Endothelial cell of umbilical vein (primary cell): ENCODE measurements around the gene DHDH.

Experiments
- CTCF ChIP-seq, 2 donors: IDR thresholded peaks; 1 replicate in 1 of 2; 2 replicates in 1 of 2; pipeline ENCODE4 v1.5.1; 2011; ENCODE audit warnings: low read length in 2 of 2, mild to moderate bottlenecking in 2 of 2, moderate library complexity in 2 of 2, control low read depth in 1 of 2, inconsistent platforms in 1 of 2, low read depth in 1 of 2; ENCODE audit not compliant: insufficient read depth in 1 of 2; ENCODE audit errors: extremely low read depth in 1 of 2
- EZH2 ChIP-seq: IDR thresholded peaks from 2 replicates; pipeline ENCODE4 v1.6.1; 2012; ENCODE audit warnings: borderline replicate concordance, low read depth, mild to moderate bottlenecking, moderate library complexity, low read length, inconsistent platforms; ENCODE audit not compliant: severe bottlenecking
- FOS ChIP-seq: IDR thresholded peaks from 2 replicates; pipeline ENCODE4 v1.6.1; 2011; ENCODE audit warnings: mild to moderate bottlenecking, low read length, moderate library complexity, borderline replicate concordance; ENCODE audit not compliant: insufficient read depth
- MAX ChIP-seq: IDR thresholded peaks from 2 replicates; pipeline ENCODE4 v1.6.1; 2011; ENCODE audit not compliant: insufficient read depth, insufficient read length
- MYC ChIP-seq: IDR thresholded peaks from one replicate; pipeline ENCODE4 v1.6.1; 2011; ENCODE audit warnings: mild to moderate bottlenecking, low read depth, low read length
- POLR2A ChIP-seq: IDR thresholded peaks from 2 replicates; pipeline ENCODE4 v1.6.1; 2012; ENCODE audit warnings: low read depth, mild to moderate bottlenecking, control low read depth, low read length
- POLR2AphosphoS5 ChIP-seq: IDR thresholded peaks from 2 replicates; pipeline ENCODE4 v1.6.1; 2012; ENCODE audit warnings: low read depth, mild to moderate bottlenecking, control low read depth, low read length, moderate library complexity; ENCODE audit not compliant: insufficient read depth

GRCh38 chr19:48918071-48918470 is 15.4 kb upstream of the DHDH start:
- TF ChIP-seq POLR2AphosphoS5 (no peak), CTCF (IDR thresholded peaks at IDR 0.05; ENCODE audit: extremely low read depth in 1 of 2, insufficient read depth in 1 of 2, low read depth in 1 of 2, low read length in 2 of 2) (no peak), POLR2A (no peak), FOS (no peak), EZH2 (no peak), MAX (no peak), MYC (no peak)
